Astrocyte of the spinal cord (primary cell): Measurements from ENCODE around the gene CXXC4.

Experiments used
- DNase-seq: peaks from one replicate; pipeline ENCODE4 v3.0.0; 2011; ENCODE audit warnings: low read depth, low spot score
- H3K4me3 ChIP-seq: 2 replicates; pipeline ENCODE4 v1.5.1; 2011; ENCODE audit warnings: low read depth, mild to moderate bottlenecking, low read length, moderate library complexity
- in situ Hi-C: cut with HindIII; loops from 2 replicates; pipeline ENCODE4 v1.10.0; 2017; ENCODE audit warnings: low sequenced_read_pairs
- TF ChIP-seq, protein P1 (sequence below): IDR thresholded peaks from 2 replicates; pipeline ENCODE4 v1.5.1; 2012; ENCODE audit warnings: low read depth, mild to moderate bottlenecking, low read length, inconsistent platforms

The CXXC4 gene

DNA sequence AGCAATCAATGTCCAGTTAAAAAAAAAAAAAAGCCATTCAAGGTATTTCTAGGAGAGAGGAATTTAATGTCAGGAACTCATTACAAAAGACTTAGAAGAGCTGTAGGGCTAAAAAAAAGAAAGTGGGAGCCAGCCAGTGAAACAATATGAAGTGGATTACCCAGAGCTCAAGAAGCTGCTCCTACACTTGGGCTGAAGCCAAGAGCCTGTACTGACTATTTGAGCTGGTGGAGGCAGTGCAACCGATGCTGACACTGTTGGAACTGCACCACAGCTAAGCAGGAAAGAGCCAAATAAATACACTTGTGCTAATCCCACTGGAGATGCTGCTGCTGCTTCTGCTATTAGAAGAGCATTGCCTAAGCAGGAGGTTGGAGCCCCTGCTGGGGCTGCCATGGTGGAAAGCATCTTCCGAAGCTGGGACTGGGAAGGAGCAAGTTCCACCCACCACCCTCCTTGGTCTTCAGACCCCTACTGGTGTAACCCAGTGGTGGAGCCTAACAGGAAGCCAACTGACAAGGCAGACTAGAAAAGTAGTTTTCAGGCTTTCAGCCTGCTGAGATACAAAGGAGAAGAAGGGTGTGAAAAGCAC, 65.4 kb downstream of the CXXC4 start:
- no peak overlapping the region for H3K4me3 ChIP-seq
- DNase-seq, result no peak
- TF ChIP-seq, protein P1, sequence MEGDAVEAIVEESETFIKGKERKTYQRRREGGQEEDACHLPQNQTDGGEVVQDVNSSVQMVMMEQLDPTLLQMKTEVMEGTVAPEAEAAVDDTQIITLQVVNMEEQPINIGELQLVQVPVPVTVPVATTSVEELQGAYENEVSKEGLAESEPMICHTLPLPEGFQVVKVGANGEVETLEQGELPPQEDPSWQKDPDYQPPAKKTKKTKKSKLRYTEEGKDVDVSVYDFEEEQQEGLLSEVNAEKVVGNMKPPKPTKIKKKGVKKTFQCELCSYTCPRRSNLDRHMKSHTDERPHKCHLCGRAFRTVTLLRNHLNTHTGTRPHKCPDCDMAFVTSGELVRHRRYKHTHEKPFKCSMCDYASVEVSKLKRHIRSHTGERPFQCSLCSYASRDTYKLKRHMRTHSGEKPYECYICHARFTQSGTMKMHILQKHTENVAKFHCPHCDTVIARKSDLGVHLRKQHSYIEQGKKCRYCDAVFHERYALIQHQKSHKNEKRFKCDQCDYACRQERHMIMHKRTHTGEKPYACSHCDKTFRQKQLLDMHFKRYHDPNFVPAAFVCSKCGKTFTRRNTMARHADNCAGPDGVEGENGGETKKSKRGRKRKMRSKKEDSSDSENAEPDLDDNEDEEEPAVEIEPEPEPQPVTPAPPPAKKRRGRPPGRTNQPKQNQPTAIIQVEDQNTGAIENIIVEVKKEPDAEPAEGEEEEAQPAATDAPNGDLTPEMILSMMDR, result no peak
- in situ Hi-C loops, result no loop called here

DNA sequence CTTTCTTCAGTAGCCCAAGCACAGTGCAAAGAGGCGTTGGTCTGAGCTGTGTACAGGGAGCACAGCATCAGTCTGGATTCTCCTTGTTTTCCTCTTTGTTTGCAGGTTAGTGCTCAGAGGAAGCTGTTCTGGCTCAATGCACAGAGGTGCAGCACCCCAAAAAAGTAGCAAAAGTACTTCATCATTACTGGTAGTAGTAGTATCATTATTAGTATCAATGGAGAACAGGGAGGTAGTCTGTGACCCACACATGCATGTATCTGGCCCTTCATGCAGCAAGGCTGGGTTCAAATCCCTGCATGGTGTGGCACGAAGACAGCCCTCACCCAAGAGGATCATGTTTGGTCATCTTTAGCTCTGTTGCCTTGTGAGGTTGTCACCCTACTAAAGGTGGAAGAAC, 68.7 kb downstream of the CXXC4 start:
- DNase-seq, result no peak
- TF ChIP-seq, protein P1, result no peak
- in situ Hi-C loops, result no loop called here
- H3K4me3 ChIP-seq, result no peak overlapping the region

DNA sequence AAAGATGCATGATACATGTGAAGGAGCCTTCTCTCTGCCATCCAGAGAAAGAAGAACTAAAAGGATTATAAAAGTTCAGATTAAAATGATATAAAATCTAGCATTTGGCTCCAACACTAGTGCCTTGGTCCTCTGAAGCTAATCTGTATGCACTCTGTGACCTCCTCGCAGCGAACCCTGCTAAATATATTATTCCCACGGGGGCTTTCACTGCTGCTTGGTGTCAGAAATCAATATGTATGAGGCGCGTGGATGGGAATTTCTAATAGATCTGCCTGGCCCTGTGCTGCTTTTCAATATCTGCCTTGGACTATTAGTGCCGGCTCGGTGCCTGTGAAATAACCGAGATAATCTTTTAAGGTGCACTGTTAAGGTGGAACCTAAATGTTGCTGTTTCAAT, 69.7 kb downstream of the CXXC4 start:
- TF ChIP-seq, protein P1, result no peak
- no peak for DNase-seq
- in situ Hi-C loops, result no loop called here
- peak overlapping the region; percentile 38 for H3K4me3 ChIP-seq

DNA sequence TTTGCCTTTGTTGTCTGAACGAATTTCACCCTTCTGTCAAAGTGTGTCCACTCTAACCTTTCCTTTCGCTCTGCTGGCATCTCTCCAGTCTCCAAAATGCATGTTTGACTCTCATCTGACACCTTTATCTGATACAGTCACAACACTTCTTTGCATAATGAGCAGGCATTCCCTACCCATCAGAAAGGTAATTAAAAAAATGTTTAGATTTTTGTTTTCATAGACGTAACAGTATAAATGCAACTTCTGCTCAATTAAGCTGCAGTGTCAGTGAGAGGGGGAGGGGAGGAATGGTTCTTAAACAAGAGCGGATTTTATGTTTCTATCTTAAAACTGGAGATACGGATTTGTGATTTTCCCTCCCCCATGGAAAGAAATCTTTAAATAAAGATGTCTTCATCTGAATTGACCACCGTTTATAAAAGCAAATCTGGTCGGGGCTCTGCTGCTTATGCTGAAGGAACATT, 70.2 kb downstream of the CXXC4 start:
- in situ Hi-C loops, result no loop called here
- TF ChIP-seq, protein P1, result no peak

DNA sequence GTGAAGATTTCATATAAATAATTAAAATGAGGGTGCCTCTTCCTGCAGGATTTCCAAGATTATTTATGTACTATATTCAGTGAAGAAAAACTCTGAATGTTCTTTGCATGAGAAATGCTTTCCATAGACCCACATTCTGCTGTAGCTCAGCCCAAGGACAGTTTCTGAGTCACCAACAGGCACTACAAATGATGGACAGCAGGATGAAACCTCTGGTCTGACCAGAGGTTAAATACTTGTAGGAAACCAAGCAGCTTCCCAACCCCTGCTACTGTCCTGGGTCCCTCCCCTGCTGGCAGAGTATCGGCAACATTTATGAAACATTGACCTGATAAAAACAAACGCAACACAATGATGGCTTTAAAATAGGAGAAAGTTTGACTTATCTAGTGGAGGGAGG, 73.1 kb downstream of the CXXC4 start:
- no peak overlapping the region for H3K4me3 ChIP-seq
- in situ Hi-C loops, result no loop called here
- TF ChIP-seq, protein P1, result no peak
- no peak for DNase-seq

More for the DNA sequence above, 70.2 kb downstream of the CXXC4 start:
- DNase-seq, result no peak
- peak overlapping the region; percentile 38 for H3K4me3 ChIP-seq

DNA sequence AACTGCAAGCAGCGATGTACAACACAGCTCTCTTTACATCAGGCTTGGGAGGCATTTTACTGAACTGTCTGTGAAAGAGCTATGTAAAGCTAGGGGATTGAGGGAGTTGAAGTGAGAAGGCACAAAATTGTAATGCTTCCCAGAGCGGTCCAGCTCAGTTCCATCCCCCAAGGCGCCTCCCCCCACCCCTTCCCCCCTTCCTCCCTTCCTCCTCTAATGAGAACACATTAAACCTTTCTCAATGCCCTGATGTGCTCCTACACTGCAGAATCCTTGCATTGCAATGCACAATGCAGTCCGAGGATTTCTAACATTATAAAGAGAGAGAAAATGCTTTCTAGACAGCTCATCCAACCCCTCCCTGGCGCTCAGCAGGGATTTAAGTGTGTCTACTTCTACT, 73.9 kb downstream of the CXXC4 start:
- TF ChIP-seq, protein P1, result no peak
- in situ Hi-C loops, result no loop called here
- no peak overlapping the region for H3K4me3 ChIP-seq

More for the DNA sequence above, 73.9 kb downstream of the CXXC4 start:
- peak; percentile 52 for DNase-seq
